Endodermal cell (in vitro differentiated cells): Measurements from ENCODE around the gene ARPC1B. TPM values are rescaled to one million over a fixed set of nuclear protein-coding genes. Genes with fewer than 3 reads are reported as not detected.
A peak's percentile ranks its signal among the peaks of the same experiment; 100 is the strongest.

Source experiments
- DNase-seq: peaks from one replicate; pipeline ENCODE4 v3.0.0-alpha.2; 2017
- H3K27ac ChIP-seq: 2 replicates; pipeline ENCODE4 v1.5.1; 2013; ENCODE audit warnings: mild to moderate bottlenecking, low read depth, low read length, moderate library complexity
- H3K27me3 ChIP-seq: 2 replicates; pipeline ENCODE4 v1.6.1; 2013; ENCODE audit warnings: mild to moderate bottlenecking, low read length, moderate library complexity; ENCODE audit not compliant: insufficient read depth, control insufficient read depth, poor library complexity, severe bottlenecking
- H3K36me3 ChIP-seq: 2 replicates; pipeline ENCODE4 v1.7.0; 2013; ENCODE audit warnings: mild to moderate bottlenecking, low read length, moderate library complexity; ENCODE audit not compliant: control insufficient read depth, insufficient read depth
- H3K4me1 ChIP-seq: one replicate; pipeline ENCODE4 v1.7.0; 2013; ENCODE audit warnings: low read length; ENCODE audit not compliant: control insufficient read depth, insufficient read depth
- H3K4me3 ChIP-seq: 2 replicates; pipeline ENCODE4 v1.5.1; 2013; ENCODE audit warnings: mild to moderate bottlenecking, low read length, moderate library complexity
- H3K9ac ChIP-seq: 2 replicates; pipeline ENCODE4 v1.6.1; 2013; ENCODE audit warnings: mild to moderate bottlenecking, low read length, moderate library complexity; ENCODE audit not compliant: poor library complexity, severe bottlenecking; ENCODE audit errors: extremely low read depth
- H3K9me3 ChIP-seq: 2 replicates; pipeline ENCODE4 v1.6.1; 2013; ENCODE audit warnings: mild to moderate bottlenecking, low read length, moderate library complexity; ENCODE audit not compliant: control insufficient read depth
- H3K27ac Mint-ChIP-seq: 2 replicates; pipeline ENCODE4 v1.8.0; 2020; ENCODE audit warnings: mixed read lengths
- H3K27me3 Mint-ChIP-seq: 2 replicates; pipeline ENCODE4 v1.8.0; 2021; ENCODE audit warnings: mild to moderate bottlenecking, mixed read lengths; ENCODE audit not compliant: insufficient read depth
- H3K36me3 Mint-ChIP-seq: 2 replicates; pipeline ENCODE4 v1.8.0; 2020; ENCODE audit warnings: low read depth, mixed read lengths
- H3K4me1 Mint-ChIP-seq: 2 replicates; pipeline ENCODE4 v1.8.0; 2020; ENCODE audit warnings: mixed read lengths
- H3K4me3 Mint-ChIP-seq: 2 replicates; pipeline ENCODE4 v1.8.0; 2020; ENCODE audit warnings: mild to moderate bottlenecking, moderate library complexity, mixed read lengths
- H3K9me3 Mint-ChIP-seq: 2 replicates; pipeline ENCODE4 v1.8.0; 2020; ENCODE audit warnings: mild to moderate bottlenecking, mixed read lengths
- WGBS, 2 experiments: methylation state at CpG; one replicate each; pipeline versions ENCODE4 v1.1.5 to v1.1.7; 2013; ENCODE audit warnings: missing lambda C conversion rate in 2 of 2, mixed read lengths in 1 of 2; ENCODE audit not compliant: insufficient coverage in 1 of 2, insufficient read length in 1 of 2; 5-methylcytosine and 5-hydroxymethylcytosine counted together
- total RNA-seq, 2 donors: library from RNA; stranded (reverse); fragmentation: NEBNext Ultra II Directional in 1 of 2; extraction: Animal tissue kit (Norgen Biotek cat#: 25700) in 1 of 2; gene quantifications; 2 replicates in 1 of 2; 3 replicates in 1 of 2; pipeline ENCODE4 v1.2.1, GENCODE V29; 2021
- TF ChIP-seq, protein P1 (sequence below): fragments of 200-600 bp; sonication (generic); conservative IDR thresholded peaks from 2 replicates; pipeline ENCODE4 v1.5.0; 2021; ENCODE audit warnings: antibody characterized with exemption, mild to moderate bottlenecking

ARPC1B gene
- total RNA-seq, 2 donors from 2014 or later, result 53.3 to 73.9 TPM

DNA sequence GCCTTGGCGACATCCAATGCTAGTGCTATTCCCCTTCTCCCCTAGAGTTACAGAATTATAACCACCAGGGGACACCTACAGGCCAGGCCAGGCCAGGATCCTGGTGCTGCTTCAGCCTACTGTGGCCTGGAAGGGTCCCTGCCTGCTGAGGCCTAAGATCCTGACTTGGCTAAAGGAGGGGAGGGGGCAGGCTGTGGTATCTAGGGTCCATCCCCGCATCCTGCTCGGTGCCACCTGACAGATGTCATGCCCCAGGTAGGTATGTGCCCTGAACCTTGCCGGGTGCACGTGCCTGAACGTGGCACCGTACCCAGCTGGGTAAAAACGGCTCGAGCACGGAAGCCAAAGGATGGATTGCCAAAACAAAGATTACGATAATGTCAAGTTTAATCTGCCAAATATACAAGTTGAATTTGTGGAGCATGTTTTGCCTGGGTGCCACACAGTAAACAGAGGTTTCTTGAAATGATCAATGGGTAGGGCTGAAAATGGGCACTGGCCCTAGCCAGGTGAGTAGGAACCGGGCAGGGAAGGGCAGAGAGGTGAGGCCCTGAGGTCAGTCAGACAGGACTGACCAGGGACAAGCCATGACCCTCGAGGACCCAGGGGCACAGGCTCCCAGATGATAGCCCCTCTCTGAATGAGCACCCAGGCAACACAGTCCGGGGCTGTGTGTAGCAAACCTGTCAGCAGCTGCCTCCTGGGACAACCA lies 21.2 kb downstream of the ARPC1B start:
- no peak overlapping the region for H3K27ac ChIP-seq

DNA sequence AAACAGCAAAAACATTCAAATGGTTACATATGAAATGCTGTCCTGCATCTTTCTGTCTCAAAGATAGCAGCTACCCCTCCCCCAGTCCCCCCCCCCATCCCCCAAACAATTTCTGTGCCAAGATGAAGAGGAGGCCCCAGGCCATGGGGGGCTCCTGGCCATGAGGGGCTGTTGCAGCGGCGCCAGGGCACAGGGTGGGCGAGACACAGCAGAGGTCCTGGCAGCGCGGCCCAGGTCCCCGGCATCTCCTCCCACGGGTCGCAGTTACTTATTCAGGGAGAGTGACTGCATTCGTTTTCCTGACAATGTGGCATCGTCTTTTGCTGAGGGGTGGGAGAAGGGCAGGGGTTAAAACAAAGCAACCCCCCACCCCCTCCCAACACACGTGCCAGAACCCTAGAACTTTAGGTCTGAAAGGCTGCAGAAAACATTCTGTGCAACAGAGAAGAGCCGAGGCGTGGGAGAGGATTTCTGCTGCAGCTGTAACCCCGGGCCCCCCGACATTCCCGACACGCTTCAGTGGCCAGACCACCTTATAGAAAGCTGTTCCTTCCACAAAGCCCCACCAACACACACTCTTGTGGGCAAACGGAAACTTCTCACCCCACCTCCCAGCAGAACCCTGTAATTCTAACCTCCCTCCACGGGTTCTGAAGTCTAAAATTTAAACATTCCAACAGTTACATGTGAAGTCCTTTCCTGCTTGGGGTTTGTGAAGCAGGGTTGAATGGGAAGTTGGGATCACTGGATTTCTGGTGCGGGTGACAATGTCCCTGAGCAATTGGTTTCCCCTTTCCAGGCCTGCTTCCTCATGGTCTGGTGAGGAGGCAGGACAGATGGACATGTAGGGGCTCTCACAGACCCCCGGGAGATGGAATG lies 22.1 kb downstream of the ARPC1B start:
- Histone ChIP-seq H3K9ac (no peak overlapping the region), H3K4me1 (no peaks in the 10 kb centered on the region), H3K4me3 (no peak overlapping the region), H3K27ac (peak overlapping the region; percentile 49), H3K36me3 (peaks cover 76% of the 10 kb centered on the region), H3K27me3 (no peaks in the 10 kb centered on the region), H3K9me3 (no peaks in the 10 kb centered on the region)
- no peaks in the 10 kb centered on the region for H3K9me3 Mint-ChIP-seq
- H3K36me3 Mint-ChIP-seq, result peaks cover 58% of the 10 kb centered on the region
- no peak for DNase-seq
- no peak overlapping the region for H3K27ac Mint-ChIP-seq
- H3K27me3 Mint-ChIP-seq, result no peaks in the 10 kb centered on the region
- H3K4me3 Mint-ChIP-seq, result no peak overlapping the region
- TF ChIP-seq, protein P1, sequence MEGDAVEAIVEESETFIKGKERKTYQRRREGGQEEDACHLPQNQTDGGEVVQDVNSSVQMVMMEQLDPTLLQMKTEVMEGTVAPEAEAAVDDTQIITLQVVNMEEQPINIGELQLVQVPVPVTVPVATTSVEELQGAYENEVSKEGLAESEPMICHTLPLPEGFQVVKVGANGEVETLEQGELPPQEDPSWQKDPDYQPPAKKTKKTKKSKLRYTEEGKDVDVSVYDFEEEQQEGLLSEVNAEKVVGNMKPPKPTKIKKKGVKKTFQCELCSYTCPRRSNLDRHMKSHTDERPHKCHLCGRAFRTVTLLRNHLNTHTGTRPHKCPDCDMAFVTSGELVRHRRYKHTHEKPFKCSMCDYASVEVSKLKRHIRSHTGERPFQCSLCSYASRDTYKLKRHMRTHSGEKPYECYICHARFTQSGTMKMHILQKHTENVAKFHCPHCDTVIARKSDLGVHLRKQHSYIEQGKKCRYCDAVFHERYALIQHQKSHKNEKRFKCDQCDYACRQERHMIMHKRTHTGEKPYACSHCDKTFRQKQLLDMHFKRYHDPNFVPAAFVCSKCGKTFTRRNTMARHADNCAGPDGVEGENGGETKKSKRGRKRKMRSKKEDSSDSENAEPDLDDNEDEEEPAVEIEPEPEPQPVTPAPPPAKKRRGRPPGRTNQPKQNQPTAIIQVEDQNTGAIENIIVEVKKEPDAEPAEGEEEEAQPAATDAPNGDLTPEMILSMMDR, result no peak
- WGBS, 2 experiments, result 92 to 100% methylated on average over 1 to 21 of the region's 21 CpGs
- peaks cover 9% of the 10 kb centered on the region for H3K4me1 Mint-ChIP-seq

More for the DNA sequence above, 21.2 kb downstream of the ARPC1B start:
- Histone ChIP-seq H3K9ac (no peak overlapping the region), H3K9me3 (no peaks in the 10 kb centered on the region), H3K27me3 (no peaks in the 10 kb centered on the region), H3K4me1 (no peaks in the 10 kb centered on the region), H3K36me3 (peaks cover 75% of the 10 kb centered on the region), H3K4me3 (no peak overlapping the region)
- no peak for DNase-seq
- Mint-ChIP-seq H3K9me3 (no peaks in the 10 kb centered on the region), H3K4me3 (no peak overlapping the region), H3K27me3 (no peaks in the 10 kb centered on the region), H3K4me1 (peaks cover 9% of the 10 kb centered on the region), H3K27ac (peak overlapping the region; percentile 61), H3K36me3 (peaks cover 57% of the 10 kb centered on the region)
- 95 to 97% methylated on average over 12 to 14 of the region's 14 CpGs for WGBS, 2 experiments
- TF ChIP-seq, protein P1, result peak; percentile 54

DNA sequence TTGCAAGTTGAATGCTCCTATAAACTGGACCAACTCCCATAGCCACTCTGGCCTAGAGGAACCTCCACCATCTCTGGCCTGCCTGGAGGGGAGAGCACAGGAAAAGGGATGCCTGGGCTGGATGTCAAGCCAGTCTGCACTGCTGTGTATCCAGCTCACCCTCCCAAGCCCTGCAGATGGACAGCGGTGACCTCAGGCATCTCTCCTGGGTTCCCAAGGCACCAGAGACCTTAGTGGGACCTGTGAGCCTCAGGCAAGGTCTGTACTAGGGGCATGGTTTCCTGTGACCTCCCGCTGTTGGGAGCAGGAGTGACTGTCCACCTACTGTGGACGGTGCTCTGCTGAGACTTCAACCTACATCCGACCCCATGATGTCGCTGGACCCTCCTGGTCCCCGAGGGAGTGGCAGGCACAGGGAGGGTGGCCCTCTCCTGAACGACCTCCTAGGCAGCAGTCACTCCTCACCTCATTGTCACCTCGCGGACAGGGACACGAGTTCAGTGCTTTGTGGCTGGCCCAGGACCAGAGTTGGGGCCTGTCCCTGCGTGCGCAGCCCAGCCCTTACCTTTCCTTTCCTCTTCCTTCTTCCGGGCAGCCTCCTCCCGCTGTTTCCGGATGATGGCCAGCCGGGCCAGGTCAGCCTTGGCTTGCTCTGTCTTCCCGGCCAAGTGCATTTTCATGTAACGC lies 22.9 kb downstream of the ARPC1B start:
- Histone ChIP-seq H3K9me3 (no peaks in the 10 kb centered on the region), H3K27me3 (no peaks in the 10 kb centered on the region), H3K4me3 (no peak overlapping the region), H3K27ac (no peak overlapping the region), H3K4me1 (no peaks in the 10 kb centered on the region), H3K9ac (no peak overlapping the region), H3K36me3 (peaks cover 84% of the 10 kb centered on the region)
- peaks cover 58% of the 10 kb centered on the region for H3K36me3 Mint-ChIP-seq
- no peak for DNase-seq
- TF ChIP-seq, protein P1, result no peak
- H3K27me3 Mint-ChIP-seq, result no peaks in the 10 kb centered on the region
- no peak overlapping the region for H3K27ac Mint-ChIP-seq
- peaks cover 9% of the 10 kb centered on the region for H3K4me1 Mint-ChIP-seq
- WGBS, 2 experiments, result 94 to 96% methylated on average over 11 to 18 of the region's 18 CpGs
- no peak overlapping the region for H3K4me3 Mint-ChIP-seq
- H3K9me3 Mint-ChIP-seq, result no peaks in the 10 kb centered on the region
